Pulmonary artery endothelial cell (primary cell): ENCODE results near the gene RABGGTA. TPM values are rescaled to one million over a fixed set of nuclear protein-coding genes. Genes with fewer than 3 reads are reported as not detected.
A peak's percentile ranks its signal among the peaks of the same experiment; 100 is the strongest.
"Not testable (repeated sequence)": the region's sequence is repeated elsewhere in the genome, so short reads cannot be mapped to it uniquely, and the experiment has no call there.

Experiments
- DNase-seq: peaks from one replicate; pipeline ENCODE4 v3.0.0-alpha.2; 2011; ENCODE audit warnings: low read depth, low spot score
- total RNA-seq: library from RNA; depleted of rRNA; stranded (reverse); fragments of >200 nt; gene quantifications from 2 replicates; pipeline ENCODE4 v1.2.3, GENCODE V29; 2014

The RABGGTA gene
- total RNA-seq, 1 donor from 2014 or later, result 21.0 TPM

GRCh38 chr14:24241829-24242443, 29.5 kb downstream of the RABGGTA start:
- DNase-seq, result peak; percentile 74

GRCh38 chr14:24240110-24240918, 31.1 kb downstream of the RABGGTA start:
- no peak for DNase-seq

- no peak for DNase-seq
Observed at GRCh38 chr14:24238527-24239037, 32.8 kb downstream of the RABGGTA start.

- no peak for DNase-seq
Observed at GRCh38 chr14:24238123-24238522, 33.3 kb downstream of the RABGGTA start.

- DNase-seq, result no peak
Observed at GRCh38 chr14:24237463-24237955, 33.9 kb downstream of the RABGGTA start.

- DNase-seq, result no peak
Observed at GRCh38 chr14:24236689-24237462, 34.5 kb downstream of the RABGGTA start.

- DNase-seq, result no peak
Observed at GRCh38 chr14:24235804-24236688, 35.4 kb downstream of the RABGGTA start.

GRCh38 chr14:24234095-24235005, 37.0 kb downstream of the RABGGTA start:
- DNase-seq, result no peak

- no peak for DNase-seq
Observed at GRCh38 chr14:24233538-24233866, 37.9 kb downstream of the RABGGTA start.

GRCh38 chr14:24232645-24233537, 38.5 kb downstream of the RABGGTA start, which contains the start of gene GMPR2:
Gene GMPR2, plus strand, starts transcription at chr14:24232929. Its CDS starts 325 bp downstream, at chr14:24233254.
- DNase-seq, result no peak

- DNase-seq, result peak; percentile 86
Observed at GRCh38 chr14:24232121-24232644, 39.2 kb downstream of the RABGGTA start, which contains the start of gene NEDD8. Gene NEDD8, minus strand, starts transcription at chr14:24232367. Its CDS starts 100 bp downstream, at chr14:24232267.

- DNase-seq, result no peak
Observed at GRCh38 chr14:24231263-24232120, 39.9 kb downstream of the RABGGTA start.

GRCh38 chr14:24228902-24229301, 42.5 kb downstream of the RABGGTA start:
- no peak for DNase-seq

GRCh38 chr14:24226473-24226872, 44.9 kb downstream of the RABGGTA start:
- no peak for DNase-seq

GRCh38 chr14:24224618-24225071, 46.8 kb downstream of the RABGGTA start:
- DNase-seq, result peak; percentile 95

GRCh38 chr14:24222987-24223386, 48.4 kb downstream of the RABGGTA start:
- DNase-seq, result not testable (repeated sequence)

- no peak for DNase-seq
Observed at GRCh38 chr14:24219521-24219920, 51.9 kb downstream of the RABGGTA start.
